K562 (cell line): Measurements from ENCODE around the gene THAP4. TPM values are rescaled to one million over a fixed set of nuclear protein-coding genes. Genes with fewer than 3 reads are reported as not detected.

Source experiments
- REST ChIP-seq, 2 experiments: fragments of 450-650 bp; formaldehyde crosslinking in 1 of 2; IDR thresholded peaks; 2 replicates each; pipeline versions ENCODE4 v1.4.0 to v1.6.1; 2014 to 2020; ENCODE audit warnings: mild to moderate bottlenecking in 2 of 2, borderline replicate concordance in 1 of 2, low read depth in 1 of 2
- polyA plus RNA-seq, 8 experiments: library from polyadenylated mRNA; depleted of rRNA in 4 of 8; stranded (reverse) in 5 of 8; unstranded in 3 of 8; fragments of >200 nt; fragmentation: Nextera tagmentation in 2 of 8; fragmentation: Illumina TruSeq in 1 of 8; extraction: Ambion mirVana in 2 of 8; extraction: Trizol in 1 of 8; gene quantifications; 2 replicates each; pipeline versions ENCODE4 v1.2.1 to v1.2.3, GENCODE V29; 2011 to 2014; ENCODE audit warnings: inconsistent platforms in 1 of 8, missing spikeins in 1 of 8
- total RNA-seq, 7 experiments: library from RNA; depleted of rRNA in 6 of 7; stranded (reverse); fragments of >200 nt in 6 of 7; fragmentation: Illumina TruSeq in 2 of 7; extraction: Trizol in 2 of 7; gene quantifications; 2 replicates each; pipeline versions ENCODE4 v1.2.1 to v1.2.3, GENCODE V29; 2011 to 2021; ENCODE audit warnings: low replicate concordance in 1 of 7

Gene THAP4
- total and polyA plus RNA-seq, 9 of the 15 experiments (the other 6 are each of a cell fraction or from before 2014, with no cell fraction given), result 8.6 to 60.9 (median 43.9) TPM

GRCh38 chr2:241546771-241547498, 90.0 kb downstream of the THAP4 start (continued):
- TF ChIP-seq REST (IDR thresholded peaks at IDR 0.05; ENCODE audit: borderline replicate concordance) (no peak), REST (CRISPR knock-in tag; IDR thresholded peaks at IDR 0.05; ENCODE audit: low read depth) (no peak)
